Activated CD8-positive, alpha-beta T cell treated with anti-CD3 and anti-CD28 coated beads for 36 hours (primary cell): ENCODE results near the gene KLHL30. TPM values are rescaled to one million over a fixed set of nuclear protein-coding genes. Genes with fewer than 3 reads are reported as not detected.

Source experiments
- ATAC-seq: fragments of 200-7000 bp; cut with Tn5 transposase; one replicate; pipeline ENCODE4 v1.10.0; 2021; ENCODE audit warnings: mild to moderate bottlenecking, moderate library complexity
- CTCF ChIA-PET: fragments of 350-600 bp; sonication (Branson Sonifier 250); formaldehyde crosslinking; loops from one replicate; lab custom pipeline; 2021; ENCODE audit warnings: antibody characterized with exemption; lab: Charles Lee
- POLR2A ChIA-PET: fragments of 350-600 bp; sonication (Branson Sonifier 250); formaldehyde crosslinking; loops from one replicate; lab custom pipeline; 2021; ENCODE audit warnings: antibody characterized with exemption; lab: Charles Lee
- DNase-seq: peaks from one replicate; pipeline ENCODE4 v3.0.0-alpha.2; 2020
- H3K27ac Mint-ChIP-seq: one replicate; pipeline ENCODE4 v1.8.0; 2021; ENCODE audit warnings: mild to moderate bottlenecking, mixed read lengths
- H3K27me3 Mint-ChIP-seq: one replicate; pipeline ENCODE4 v1.8.0; 2021; ENCODE audit warnings: mixed read lengths
- H3K36me3 Mint-ChIP-seq: one replicate; pipeline ENCODE4 v1.8.0; 2021; ENCODE audit warnings: low read depth, mixed read lengths
- H3K4me1 Mint-ChIP-seq: one replicate; pipeline ENCODE4 v1.8.0; 2021; ENCODE audit warnings: low read depth, mixed read lengths
- H3K4me3 Mint-ChIP-seq: one replicate; pipeline ENCODE4 v1.8.0; 2021; ENCODE audit warnings: mild to moderate bottlenecking, moderate library complexity, mixed read lengths
- H3K9me3 Mint-ChIP-seq: one replicate; pipeline ENCODE4 v1.8.0; 2021; ENCODE audit warnings: mixed read lengths
- intact Hi-C: fragments of 100-400 bp; cut with micrococcal nuclease; formaldehyde crosslinking; loops from one replicate; pipeline ENCODE4 v1.10.0; 2022
- total RNA-seq, 2 experiments: library from RNA; stranded (reverse); gene quantifications; one replicate each; pipeline ENCODE4 v1.2.3, GENCODE V29; 2021
- TF ChIP-seq, protein P1 (sequence below): fragments of 200-600 bp; IDR thresholded peaks from one replicate; pipeline ENCODE4 v1.8.0; 2022; ENCODE audit warnings: antibody characterized with exemption, mild to moderate bottlenecking

The KLHL30 gene
- total RNA-seq, 2 experiments from 2014 or later = not detected

DNA sequence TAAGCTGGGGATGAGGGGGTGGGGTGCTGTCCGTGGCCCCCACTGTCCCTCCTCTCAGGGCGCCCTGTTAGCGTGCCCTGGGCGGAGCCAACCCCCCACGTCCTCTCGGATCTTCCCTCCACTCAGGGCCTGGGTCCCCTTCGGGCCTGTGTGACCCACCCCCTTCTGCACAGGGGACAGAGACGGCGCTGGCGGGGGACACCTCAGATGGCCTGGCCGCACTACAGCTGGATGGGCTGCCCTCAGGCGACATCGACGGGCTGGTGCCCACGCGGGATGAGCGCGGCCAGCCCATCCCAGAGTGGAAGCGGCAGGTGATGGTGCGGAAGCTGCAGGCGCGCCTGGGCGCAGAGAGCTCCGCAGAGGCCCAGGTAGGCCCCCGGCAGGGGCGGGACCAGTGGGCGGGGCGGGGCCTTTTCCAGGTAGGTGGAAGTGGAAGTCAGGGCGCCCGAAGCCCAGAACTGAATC, 9.9 kb upstream of the KLHL30 start:
- POLR2A ChIA-PET = no interaction called here
- no peak overlapping the region for H3K27ac Mint-ChIP-seq
- ATAC-seq (no peak), DNase-seq (no peak)
- TF ChIP-seq, protein P1, sequence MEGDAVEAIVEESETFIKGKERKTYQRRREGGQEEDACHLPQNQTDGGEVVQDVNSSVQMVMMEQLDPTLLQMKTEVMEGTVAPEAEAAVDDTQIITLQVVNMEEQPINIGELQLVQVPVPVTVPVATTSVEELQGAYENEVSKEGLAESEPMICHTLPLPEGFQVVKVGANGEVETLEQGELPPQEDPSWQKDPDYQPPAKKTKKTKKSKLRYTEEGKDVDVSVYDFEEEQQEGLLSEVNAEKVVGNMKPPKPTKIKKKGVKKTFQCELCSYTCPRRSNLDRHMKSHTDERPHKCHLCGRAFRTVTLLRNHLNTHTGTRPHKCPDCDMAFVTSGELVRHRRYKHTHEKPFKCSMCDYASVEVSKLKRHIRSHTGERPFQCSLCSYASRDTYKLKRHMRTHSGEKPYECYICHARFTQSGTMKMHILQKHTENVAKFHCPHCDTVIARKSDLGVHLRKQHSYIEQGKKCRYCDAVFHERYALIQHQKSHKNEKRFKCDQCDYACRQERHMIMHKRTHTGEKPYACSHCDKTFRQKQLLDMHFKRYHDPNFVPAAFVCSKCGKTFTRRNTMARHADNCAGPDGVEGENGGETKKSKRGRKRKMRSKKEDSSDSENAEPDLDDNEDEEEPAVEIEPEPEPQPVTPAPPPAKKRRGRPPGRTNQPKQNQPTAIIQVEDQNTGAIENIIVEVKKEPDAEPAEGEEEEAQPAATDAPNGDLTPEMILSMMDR = no peak
- no peaks in the 10 kb centered on the region for H3K4me1 Mint-ChIP-seq
- H3K9me3 Mint-ChIP-seq = no peaks in the 10 kb centered on the region
- H3K36me3 Mint-ChIP-seq = no peaks in the 10 kb centered on the region
- intact Hi-C loops = no loop called here
- no peak overlapping the region for H3K4me3 Mint-ChIP-seq
- CTCF ChIA-PET = no interaction called here
- H3K27me3 Mint-ChIP-seq = no peaks in the 10 kb centered on the region

DNA sequence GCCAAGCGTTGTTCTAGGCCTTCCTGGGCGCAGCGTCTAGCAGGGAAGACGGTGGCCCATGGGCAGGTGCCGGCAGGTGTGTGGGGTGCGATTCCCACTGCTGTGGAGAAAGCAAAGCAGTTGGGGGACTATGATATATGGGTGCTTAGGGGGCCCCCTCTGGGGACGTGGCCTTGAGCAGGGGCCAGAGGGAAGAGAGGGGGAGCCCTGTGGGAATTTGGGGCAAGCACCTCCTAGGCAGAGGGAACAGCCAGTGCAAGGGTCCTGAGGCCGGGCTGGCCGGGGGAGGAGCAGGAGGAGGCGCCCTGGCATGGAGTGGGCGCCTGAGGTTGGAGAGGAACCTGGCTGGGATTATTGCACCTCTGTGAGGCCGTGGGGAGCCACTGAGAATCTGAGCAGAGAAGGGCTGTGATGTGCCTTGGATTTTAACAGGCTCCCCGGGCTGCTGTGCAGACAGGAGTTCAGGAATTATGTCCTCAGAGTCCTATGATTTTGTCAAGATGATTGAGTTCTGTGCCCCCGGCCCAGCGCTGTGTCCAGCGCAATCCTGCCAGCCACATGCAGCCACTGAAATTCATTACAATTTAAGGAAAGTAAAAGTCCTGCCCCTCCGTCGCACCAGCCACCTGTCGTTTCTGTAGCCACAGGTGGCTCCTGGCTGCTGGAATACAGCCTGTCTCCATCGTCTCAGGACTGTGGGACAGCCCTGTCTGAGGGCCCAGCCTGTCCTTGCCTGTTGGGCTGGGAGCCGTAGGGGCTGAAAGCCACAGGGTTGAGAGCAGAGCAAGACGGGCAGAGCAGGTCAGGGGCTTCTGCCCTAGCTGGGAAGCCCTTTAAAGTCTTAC, 9.1 kb upstream of the KLHL30 start:
- no peaks in the 10 kb centered on the region for H3K36me3 Mint-ChIP-seq
- H3K9me3 Mint-ChIP-seq = no peaks in the 10 kb centered on the region
- no peaks in the 10 kb centered on the region for H3K4me1 Mint-ChIP-seq
- ChIA-PET POLR2A (no interaction called here), CTCF (no interaction called here)
- ATAC-seq = no peak
- no peaks in the 10 kb centered on the region for H3K27me3 Mint-ChIP-seq
- TF ChIP-seq, protein P1 = no peak
- intact Hi-C loops = no loop called here
- no peak overlapping the region for H3K4me3 Mint-ChIP-seq
- DNase-seq = no peak
- H3K27ac Mint-ChIP-seq = no peak overlapping the region

DNA sequence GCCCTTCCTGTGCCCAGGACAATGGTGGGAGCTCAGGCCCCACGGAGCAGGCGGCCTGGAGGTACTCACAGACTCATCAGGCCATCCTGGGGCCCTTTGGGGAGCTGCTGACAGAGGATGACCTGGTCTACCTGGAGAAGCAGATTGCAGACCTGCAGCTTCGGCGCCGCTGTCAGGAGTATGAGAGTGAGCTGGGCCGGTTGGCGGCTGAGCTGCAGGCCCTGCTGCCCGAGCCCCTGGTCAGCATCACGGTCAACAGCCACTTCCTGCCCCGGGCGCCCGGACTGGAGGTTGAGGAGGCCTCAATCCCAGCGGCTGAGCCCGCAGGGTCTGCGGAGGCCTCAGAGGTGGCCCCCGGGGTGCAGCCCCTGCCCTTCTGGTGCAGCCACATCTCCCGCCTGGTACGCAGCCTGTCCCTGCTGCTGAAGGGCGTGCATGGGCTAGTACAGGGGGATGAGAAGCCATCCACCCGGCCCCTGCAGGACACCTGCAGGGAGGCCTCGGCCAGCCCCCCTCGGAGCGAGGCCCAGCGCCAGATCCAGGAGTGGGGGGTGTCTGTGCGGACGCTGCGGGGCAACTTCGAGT, 8.3 kb upstream of the KLHL30 start:
- Mint-ChIP-seq H3K36me3 (no peaks in the 10 kb centered on the region), H3K4me1 (no peaks in the 10 kb centered on the region), H3K4me3 (no peak overlapping the region), H3K27me3 (no peaks in the 10 kb centered on the region), H3K9me3 (no peaks in the 10 kb centered on the region), H3K27ac (no peak overlapping the region)
- ATAC-seq = no peak
- CTCF ChIA-PET = no interaction called here
- TF ChIP-seq, protein P1 = no peak
- POLR2A ChIA-PET = no interaction called here
- no peak for DNase-seq
- intact Hi-C loops = no loop called here

DNA sequence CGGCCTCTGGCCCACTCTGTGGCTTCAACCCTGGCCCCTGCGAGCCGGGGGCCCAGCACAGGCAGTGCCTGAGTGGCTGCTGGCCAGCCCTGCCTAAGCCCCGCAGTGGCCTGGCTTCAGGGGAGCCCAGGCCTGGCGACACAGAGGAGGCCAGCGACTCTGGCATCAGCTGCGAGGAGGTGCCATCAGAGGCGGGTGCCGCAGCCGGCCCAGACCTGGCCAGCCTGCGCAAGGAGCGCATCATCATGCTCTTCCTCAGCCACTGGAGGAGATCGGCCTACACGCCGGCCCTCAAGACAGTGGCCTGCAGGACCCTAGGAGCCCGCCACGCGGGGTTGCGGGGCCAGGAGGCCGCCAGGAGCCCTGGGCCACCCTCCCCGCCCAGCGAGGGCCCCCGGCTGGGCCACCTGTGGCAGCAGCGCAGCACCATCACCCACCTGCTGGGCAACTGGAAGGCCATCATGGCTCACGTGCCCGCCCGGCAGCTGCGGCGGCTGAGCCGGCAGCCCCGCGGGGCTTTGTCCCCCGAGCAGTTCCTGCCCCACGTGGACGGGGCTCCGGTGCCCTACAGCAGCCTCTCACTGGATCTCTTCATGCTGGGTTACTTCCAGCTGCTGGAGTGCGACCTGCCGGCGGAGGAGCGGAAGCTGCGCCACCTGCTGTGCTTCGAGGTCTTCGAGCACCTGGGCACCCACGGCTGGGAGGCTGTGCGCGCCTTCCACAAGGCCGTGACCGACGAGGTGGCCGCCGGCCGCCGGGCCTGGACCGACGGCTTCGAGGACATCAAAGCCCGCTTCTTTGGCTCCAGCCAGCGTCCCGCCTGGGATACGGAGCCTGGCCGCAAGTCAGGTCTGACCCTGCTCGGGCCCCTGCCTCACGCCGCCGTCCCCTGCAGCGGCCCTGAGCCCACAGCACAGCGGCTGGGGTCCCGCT, 7.5 kb upstream of the KLHL30 start:
- POLR2A ChIA-PET = no interaction called here

More for the DNA sequence above, 7.5 kb upstream of the KLHL30 start:
- no peaks in the 10 kb centered on the region for H3K9me3 Mint-ChIP-seq
- no peaks in the 10 kb centered on the region for H3K27me3 Mint-ChIP-seq
- CTCF ChIA-PET = no interaction called here
- no peak overlapping the region for H3K4me3 Mint-ChIP-seq
- H3K27ac Mint-ChIP-seq = no peak overlapping the region
- no peak for ATAC-seq
- no peaks in the 10 kb centered on the region for H3K4me1 Mint-ChIP-seq
- TF ChIP-seq, protein P1 = no peak
- H3K36me3 Mint-ChIP-seq = no peaks in the 10 kb centered on the region
- intact Hi-C loops = no loop called here
- DNase-seq = no peak
